ENCODE results near the gene GOLGA5. TPM values are rescaled to one million over a fixed set of nuclear protein-coding genes. Genes with fewer than 3 reads are reported as not detected.
"Not testable (repeated sequence)": the region's sequence is repeated elsewhere in the genome, so short reads cannot be mapped to it uniquely, and the experiment has no call there.

The GOLGA5 gene, protein sequence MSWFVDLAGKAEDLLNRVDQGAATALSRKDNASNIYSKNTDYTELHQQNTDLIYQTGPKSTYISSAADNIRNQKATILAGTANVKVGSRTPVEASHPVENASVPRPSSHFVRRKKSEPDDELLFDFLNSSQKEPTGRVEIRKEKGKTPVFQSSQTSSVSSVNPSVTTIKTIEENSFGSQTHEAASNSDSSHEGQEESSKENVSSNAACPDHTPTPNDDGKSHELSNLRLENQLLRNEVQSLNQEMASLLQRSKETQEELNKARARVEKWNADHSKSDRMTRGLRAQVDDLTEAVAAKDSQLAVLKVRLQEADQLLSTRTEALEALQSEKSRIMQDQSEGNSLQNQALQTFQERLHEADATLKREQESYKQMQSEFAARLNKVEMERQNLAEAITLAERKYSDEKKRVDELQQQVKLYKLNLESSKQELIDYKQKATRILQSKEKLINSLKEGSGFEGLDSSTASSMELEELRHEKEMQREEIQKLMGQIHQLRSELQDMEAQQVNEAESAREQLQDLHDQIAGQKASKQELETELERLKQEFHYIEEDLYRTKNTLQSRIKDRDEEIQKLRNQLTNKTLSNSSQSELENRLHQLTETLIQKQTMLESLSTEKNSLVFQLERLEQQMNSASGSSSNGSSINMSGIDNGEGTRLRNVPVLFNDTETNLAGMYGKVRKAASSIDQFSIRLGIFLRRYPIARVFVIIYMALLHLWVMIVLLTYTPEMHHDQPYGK
- total RNA-seq (2014; rRNA removed; shearing (Covaris generic)): 28.7 and 37.2 TPM in 2 replicates

DNA sequence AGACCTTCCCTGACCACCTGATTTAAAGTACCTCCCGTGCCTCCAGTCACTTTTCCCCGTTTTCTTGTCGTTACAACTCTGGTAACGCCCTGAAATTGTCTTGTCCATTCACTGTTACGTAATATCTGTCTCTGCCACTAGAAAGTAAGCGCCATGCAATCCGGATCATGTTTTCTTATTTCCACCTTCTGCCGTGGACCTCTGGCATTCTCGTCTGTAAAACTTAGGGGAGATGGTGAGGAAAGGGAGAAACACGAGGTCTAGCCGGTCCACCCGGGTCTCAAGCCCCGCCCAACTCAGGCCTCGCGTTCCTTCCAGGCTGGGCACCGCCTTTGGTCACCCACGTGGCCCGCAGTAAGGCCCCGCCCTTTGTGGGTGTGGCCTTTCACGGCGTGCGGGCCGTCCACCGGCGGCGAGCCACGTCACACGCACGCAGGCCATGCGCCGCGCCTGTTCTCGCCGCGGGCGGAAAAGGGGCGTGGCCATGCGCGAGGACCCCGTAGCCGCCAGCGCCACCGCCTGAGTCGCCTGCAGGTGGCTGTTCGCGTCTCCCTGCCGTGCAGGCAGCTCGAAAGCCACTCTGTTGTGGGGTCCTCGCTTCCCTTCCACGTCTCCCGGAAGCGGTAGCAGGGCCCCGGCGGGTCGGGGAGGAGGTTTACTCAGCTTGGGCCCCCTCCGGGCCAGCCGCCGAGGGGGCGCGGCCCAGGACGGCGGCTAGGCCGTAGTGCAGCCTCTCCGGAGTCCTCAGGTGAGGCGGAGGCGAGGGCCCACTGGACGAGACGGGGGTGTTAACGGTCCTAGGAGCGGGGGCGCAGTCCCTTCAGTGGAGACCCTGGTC lies at the start of gene GOLGA5:
Gene GOLGA5 (plus strand): TSS at position 597 of the 838 bp plus-strand sequence. CDS start 3,133 bp downstream, outside the sequence.
- DNase-seq (ENCODE audit: low read depth): peak; percentile 94

DNA sequence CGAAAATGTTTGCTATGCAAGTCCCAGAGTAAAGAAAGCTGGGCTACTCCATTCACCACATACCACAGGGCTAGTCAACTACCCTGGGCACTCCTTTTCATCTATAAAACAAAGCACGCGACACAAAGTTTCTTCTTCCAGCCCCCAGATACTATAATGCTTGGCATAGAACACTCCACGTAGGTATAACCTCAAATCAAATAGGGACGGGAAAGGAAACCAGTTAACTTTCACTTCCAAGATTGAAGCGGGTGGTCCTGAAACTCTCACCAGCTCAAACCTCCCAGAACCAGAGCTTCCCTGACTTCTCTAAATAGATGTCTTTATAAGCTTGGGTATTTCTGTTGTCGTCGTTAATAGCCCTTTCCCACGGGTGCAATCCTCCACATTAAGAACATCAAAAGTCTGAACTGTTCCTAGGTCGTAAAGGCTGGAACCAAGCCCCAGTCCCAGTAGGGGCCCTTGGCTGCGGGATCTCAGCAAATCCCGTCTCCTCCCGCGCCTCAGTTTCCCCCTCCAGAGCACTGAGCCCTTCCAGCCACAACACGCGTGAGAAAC lies 46.3 kb upstream of the GOLGA5 start:
- no peak for DNase-seq (ENCODE audit: low read depth)

DNA sequence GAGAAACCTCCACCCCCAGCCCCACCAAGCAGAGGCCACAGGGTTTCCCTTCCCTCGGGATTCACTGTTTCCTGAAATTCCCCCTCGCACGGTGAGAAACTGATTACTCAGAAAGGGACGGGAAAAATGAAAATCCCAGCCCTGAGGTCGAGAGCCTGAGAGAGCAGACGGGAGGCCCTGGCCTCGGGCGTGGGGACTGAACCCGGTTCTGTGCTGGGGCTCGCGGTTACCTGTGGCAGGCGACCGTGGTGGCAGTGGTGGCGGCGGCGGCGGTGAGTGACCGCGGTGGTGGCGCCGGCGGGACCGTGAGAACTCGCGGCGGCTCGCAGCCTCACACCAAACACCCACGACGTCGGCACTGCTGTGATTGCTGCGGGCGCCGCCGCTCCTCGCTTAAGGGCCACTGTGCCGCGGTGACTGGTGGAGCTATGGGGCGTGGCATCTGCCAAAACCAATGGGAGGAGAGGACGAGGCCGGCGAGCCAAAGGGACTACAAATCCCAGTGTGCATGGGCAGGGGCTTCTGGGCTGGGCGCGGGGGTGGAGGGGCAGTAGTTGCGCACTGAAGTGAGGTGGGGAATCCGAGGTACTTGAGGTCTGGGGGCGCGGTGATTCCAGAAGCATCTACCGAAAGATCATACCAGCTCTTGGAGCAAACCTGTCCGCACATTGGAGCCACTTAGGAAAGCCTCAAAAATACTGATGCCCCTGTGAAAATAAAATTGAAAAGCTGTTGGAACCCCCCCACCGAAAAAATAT lies 45.7 kb upstream of the GOLGA5 start, which contains the start of gene LGMN:
Gene LGMN (minus strand): TSS at position 369 of the 758 bp plus-strand sequence. CDS start 15,841 bp downstream, outside the sequence.
- peak; percentile 89 for DNase-seq (ENCODE audit: low read depth)

DNA sequence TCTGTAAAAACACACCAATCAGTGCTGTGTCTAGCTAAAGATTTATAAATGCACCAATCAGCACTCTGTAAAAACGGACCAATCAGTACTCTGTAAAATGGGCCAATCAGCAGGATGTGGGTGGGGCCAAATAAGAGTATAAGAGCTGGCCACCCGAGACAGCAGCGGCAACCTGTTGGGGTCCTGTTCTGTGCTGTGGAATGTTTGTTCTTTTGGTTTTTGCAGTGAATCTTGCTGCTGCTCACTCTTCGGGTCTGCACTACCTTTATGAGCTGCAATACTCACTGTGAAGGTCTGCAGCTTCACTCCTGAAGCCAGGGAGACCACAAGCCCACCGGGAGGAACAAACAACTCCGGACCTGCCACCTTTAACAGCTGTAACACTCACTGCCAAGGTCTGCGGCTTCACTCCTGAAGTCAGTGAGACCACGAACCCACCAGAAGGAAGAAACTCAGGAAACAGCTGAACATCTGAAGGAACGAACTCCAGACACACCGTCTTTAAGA lies 43.8 kb upstream of the GOLGA5 start:
- not testable (repeated sequence) for DNase-seq (ENCODE audit: low read depth)

DNA sequence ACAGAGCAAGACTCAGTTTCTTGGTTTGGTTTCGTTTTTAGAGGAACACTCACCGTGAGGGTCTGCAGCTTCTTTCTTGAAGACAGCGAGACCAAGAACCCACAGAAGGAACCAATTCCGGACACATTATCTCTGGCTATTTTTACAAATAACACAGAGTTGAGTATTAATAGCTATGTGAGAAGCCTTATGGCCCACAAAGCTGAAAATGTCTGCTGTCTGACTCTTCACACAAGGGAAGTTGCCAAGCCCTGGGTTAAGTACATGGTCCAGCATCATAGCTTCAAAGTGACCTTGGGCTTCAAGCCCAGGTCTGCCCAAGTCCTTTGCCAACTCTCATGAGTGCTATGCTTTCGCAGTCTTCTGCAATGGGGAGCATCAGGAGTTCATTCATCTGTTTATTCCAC lies 43.1 kb upstream of the GOLGA5 start:
- no peak for DNase-seq (ENCODE audit: low read depth)

DNA sequence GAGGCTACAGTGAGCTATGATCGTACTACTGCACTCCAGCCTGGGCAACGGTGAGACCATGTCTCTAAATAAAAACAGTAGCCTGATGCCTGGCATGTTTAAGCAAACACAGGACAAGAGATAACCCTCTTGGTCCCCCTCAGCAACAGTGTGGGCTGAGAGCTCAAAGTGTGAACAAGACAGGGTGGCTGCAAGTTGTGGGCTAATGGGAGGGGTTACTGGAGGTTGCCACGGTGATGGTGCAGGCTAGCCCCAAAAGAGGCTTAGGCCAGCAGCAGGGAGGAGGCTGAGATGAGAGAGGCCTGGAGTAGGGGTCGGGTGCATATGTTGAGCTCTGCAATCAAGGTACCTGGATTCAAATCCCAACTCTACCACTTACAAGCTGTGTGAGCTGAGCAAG lies 42.3 kb upstream of the GOLGA5 start:
- DNase-seq (ENCODE audit: low read depth): no peak

DNA sequence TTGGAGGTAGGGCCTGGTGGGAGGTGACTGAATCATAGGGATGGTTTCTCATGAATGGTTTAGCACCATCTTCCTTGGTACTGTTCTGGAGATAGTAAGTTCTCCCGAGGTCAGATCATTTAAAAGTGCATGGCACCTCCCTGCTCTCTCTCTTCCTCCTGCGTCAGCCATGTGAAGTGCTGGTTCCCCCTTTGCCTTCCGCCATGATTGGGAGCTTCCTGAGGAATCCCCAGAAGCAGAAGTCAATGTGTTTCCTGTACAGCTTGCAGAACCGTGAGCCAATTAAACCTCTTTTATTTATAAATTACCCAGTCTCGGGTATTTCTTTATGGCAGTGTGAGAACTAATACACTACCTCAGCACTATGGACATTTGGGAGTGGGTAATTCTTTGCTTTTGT lies 40.9 kb upstream of the GOLGA5 start:
- DNase-seq (ENCODE audit: low read depth): no peak

DNA sequence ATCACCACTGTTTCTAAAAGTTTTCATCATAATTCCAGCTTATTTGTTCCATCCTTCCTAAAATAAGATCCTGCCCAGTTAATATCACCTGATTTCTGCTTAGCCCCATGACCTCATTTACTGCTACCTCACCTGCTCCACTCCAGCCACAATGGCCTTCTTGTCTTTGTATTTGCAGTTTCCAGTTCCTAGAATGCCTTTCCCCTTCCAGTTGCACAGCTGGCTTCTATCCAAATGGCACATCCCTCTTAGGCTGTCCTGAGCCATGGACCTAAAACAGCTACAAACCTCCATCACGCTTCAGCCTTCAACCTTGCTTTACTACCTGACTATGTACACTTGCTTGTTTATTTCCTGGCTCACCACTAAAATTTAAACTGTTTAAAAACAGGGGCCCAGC lies 39.1 kb upstream of the GOLGA5 start:
- no peak for DNase-seq (ENCODE audit: low read depth)

DNA sequence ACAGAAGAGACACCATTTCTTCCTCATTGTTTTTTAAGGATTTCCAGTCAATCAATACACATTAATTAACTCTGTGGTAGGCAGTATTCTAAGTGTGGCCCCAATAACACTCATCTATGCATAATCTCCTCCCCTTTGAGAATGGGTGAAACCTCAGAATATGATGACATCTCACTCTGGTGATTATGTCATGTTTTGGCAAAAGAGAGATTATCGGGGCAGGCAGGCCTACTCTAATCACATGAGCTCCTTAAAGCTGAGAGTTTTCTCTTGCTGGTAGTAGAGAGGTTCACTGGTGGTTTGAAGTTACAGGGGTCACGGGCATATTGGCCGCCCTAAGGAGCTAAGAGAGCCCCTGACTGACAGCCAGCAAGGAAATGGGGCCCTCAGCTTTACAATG lies 38.6 kb upstream of the GOLGA5 start:
- no peak for DNase-seq (ENCODE audit: low read depth)

DNA sequence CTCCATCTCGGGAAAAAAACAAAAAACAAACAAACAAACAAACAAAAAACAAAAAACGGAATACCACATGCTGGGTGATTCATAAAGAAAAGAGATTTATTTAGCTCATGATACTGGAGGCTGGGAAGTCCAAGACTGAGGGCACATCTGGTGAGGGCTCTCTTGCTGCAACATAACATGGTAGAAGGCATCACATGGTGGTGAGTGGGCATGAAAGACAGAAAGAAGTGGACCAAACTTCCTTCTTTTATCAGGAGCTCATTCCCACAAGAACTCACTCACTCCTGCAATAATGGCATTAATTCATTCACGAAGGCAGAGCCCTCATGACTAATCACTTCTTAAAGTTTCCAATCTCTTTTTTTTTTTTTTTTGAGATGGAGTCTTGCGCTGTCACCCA lies 37.7 kb upstream of the GOLGA5 start:
- no peak for DNase-seq (ENCODE audit: low read depth)

DNA sequence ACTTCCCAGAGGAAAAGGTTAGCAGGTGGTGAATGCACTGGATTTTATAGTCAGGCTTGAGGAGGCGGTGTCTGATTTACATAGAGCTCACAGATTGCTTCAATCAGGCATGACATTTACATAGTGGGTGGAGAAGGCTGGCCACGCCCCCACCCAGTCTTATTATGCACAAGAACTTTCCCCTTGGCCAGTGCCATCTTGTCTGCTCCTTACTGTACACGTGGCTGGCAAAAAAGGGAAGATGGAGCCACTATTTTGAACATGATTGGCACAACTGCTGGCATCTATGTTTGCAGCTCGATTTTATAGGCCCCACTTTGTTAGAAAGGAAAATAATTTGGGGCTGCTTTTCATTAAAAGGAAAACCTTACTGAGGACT lies 34.8 kb upstream of the GOLGA5 start:
- peak; percentile 80 for DNase-seq (ENCODE audit: low read depth)

DNA sequence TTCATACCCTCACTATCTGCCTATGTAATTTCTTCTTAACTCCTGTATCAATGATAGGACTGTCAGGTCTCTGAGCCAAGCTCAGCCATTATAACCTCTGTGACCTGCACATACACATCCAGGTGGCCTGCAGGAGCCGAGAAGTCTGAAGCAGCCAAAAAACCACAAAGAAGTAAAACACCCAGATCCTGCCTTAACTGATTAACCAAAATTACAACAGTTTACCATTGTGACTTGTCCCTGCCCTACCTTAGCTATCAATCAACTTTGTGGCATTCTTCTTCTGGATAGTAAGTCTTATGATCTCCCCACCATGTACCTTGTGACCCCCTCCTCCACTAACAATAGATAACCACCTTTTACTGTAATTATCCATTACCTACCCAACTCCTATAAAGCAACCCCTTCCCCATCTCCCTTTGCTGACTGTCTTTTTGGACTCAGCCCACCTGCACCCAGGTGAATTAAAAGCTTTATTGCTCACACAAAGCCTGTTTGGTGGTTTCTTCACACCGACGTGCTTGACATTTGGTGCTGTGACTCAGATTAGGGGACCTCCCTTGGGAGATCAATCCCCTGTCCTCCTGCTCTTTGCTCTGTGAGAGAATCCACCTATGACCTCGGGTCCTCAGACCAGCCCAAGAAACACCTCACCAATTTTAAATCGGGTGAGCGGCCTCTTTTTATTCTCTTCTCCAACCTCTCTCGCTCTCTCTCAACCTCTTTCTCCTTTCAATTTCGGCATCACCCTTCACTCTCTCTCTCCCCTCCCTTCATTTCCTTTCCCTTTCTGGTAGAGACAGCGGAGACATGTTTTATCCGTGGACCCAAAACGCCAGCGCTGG lies 34.2 kb upstream of the GOLGA5 start:
- DNase-seq (ENCODE audit: low read depth): no peak

DNA sequence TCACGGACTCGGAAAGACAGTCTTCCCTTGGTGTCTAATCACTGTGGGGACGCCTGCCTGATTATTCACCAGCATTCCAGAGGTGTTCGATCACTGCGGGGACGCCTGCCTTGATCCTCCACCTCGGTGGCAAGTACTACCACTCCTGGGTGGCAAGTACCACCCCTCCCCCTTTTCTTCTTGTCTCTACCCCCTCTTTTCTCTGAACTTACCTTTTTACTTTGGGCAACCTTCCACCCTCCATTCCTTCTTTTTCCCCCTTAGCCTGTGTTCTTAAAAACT lies 33.6 kb upstream of the GOLGA5 start:
- DNase-seq (ENCODE audit: low read depth): no peak

DNA sequence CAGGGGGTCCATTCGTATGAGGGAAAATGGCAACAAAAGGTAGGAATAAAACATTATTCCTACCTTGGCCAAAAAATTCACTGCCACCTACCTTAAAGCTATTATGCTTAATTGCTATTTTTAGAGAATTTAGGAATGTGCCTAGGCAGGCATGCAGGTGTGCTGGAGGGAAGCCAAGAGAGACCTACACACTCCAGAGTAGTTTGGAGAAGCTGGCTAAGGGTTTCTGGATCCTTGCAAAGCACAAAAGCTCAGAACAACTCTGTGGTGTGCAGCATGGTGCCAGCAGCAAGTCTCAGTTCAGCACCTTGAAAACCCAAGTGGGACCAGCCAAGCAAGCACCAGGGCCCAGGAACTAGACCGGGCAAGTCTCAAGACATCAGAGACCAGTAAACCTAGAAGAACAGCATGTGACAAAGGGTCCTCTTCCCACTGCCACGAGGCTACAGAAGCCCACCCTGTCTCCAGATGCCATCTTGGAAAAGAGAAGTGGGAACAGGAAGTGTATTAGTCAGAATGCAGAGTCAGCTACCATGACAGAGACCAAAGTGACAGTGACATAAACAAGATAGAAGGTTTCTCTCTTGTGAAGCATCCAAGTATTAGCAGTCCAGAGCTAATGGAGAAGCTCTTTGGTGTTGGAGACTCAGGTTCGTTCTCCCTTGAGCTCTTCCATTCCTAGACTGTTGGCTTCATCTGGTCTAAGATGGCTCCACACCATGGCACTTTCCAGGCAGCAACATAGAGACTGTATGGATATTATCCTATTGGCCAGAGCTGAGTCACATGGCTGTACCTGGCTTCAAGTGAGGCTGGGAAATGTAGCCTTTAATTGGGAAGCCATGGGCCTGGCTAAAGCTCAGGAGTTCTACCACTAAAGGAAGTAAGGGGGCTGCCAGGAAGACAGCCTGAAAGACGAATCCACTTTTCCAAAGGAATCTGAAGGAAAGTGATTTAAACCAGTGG lies 30.2 kb upstream of the GOLGA5 start:
- DNase-seq (ENCODE audit: low read depth): not testable (repeated sequence)

DNA sequence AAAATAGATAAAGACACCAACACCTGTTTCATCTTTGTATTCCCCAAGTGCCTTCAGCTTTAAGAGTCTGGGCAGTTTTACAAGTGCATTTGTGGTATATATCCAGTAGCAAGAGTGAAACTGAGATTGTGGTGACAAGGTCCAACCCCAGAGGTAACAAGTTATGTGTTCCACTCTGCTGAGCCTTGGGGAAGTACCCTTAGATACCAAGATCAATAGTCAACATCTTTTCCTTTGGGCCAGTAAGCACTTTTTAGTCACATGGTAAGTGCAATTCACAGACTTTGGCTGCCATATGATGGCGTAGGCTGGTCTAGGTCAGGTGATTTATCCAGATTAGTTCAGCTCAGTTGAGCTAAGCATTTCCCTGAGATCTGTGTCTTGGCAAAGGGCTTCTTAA lies 25.9 kb upstream of the GOLGA5 start:
- DNase-seq (ENCODE audit: low read depth): not testable (repeated sequence)

DNA sequence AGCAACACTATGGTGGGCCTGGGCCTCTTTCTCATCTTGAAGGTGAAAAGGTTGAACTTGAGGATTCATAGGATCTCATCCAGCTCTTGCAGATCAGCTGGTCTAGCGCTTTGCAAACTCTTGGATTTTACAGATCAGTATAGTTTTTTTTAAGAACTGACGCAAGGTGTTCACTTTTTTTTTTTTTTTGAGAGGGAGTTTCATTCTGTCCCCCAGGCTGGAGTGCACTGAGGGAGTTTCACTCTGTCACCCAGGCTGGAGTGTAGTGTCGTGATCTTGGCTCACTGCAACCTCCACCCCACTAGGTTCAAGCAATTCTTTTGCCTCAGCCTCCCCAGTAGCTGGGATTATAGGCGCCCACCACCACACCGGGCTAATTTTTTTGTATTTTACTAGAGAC lies 25.3 kb upstream of the GOLGA5 start:
- DNase-seq (ENCODE audit: low read depth): no peak

DNA sequence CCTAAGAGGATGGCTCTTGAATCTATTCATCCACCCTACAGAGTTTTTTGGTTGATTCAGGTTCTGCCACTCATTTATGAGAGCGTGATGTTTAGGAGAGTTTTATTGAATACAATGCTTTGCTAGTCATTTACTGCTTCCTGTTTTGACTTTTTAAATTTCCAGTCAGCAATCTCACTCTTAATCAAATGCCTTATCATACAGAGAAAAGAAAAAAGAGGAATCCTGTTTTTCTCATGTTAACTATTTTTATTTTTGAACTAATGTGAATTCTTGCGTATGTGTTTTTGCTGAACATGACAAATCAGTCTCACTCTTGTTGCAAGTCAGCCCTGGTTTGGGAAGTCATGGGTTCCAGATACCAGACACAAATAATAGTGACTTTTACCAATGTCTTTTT lies 23.6 kb upstream of the GOLGA5 start:
- DNase-seq (ENCODE audit: low read depth): no peak

DNA sequence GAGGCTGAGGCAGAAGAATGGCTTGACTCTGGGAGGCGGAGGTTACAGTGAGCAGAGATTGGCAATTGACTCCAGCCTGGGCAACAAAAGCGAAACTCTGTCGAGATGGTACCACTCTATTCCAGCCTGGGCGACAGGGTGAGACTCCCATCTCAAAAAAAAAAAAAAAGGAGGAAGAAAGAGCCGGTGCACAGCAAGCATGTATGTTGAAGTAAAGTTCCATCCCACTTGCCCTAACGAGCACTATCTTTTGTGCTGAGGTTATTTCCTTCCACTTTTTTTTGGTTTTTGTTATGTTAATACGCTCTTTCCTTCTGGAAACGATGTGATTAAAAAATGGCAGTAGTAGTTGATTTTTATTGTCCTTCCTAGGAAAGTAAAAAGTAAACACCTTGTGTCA lies 19.5 kb upstream of the GOLGA5 start:
- no peak for DNase-seq (ENCODE audit: low read depth)

DNA sequence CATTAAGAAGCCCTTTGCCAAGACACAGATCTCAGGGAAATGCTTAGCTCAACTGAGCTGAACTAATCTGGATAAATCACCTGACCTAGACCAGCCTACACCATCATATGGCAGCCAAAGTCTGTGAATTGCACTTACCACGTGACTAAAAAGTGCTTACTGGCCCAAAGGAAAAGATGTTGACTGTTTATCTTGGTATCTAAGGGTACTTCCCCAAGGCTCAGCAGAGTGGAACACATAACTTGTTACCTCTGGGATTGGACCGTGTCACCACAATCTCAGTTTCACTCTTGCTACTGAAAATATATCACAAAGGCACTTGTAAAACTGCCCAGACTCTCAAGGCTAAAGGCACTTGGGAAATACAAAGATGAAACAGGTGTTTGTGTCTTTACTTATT lies 18.8 kb upstream of the GOLGA5 start:
- peak; percentile 10 for DNase-seq (ENCODE audit: low read depth)

All from RPMI7951 (cell line).